Dermis microvascular lymphatic vessel endothelial cell (primary cell): ENCODE results near the gene SLC25A10. TPM values are rescaled to one million over a fixed set of nuclear protein-coding genes. Genes with fewer than 3 reads are reported as not detected.

Source experiments
- DNase-seq, 2 donors: peaks; one replicate each; pipeline versions ENCODE4 v3.0.0 to v3.0.0-alpha.2; 2010; ENCODE audit warnings: low read depth in 2 of 2
- total RNA-seq: library from RNA; depleted of rRNA; stranded (reverse); fragments of >200 nt; gene quantifications from 2 replicates; pipeline ENCODE4 v1.2.1, GENCODE V29; 2014

The SLC25A10 gene, protein sequence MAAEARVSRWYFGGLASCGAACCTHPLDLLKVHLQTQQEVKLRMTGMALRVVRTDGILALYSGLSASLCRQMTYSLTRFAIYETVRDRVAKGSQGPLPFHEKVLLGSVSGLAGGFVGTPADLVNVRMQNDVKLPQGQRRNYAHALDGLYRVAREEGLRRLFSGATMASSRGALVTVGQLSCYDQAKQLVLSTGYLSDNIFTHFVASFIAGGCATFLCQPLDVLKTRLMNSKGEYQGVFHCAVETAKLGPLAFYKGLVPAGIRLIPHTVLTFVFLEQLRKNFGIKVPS
- 13.9 and 17.7 TPM in 2 replicates for total RNA-seq

DNA sequence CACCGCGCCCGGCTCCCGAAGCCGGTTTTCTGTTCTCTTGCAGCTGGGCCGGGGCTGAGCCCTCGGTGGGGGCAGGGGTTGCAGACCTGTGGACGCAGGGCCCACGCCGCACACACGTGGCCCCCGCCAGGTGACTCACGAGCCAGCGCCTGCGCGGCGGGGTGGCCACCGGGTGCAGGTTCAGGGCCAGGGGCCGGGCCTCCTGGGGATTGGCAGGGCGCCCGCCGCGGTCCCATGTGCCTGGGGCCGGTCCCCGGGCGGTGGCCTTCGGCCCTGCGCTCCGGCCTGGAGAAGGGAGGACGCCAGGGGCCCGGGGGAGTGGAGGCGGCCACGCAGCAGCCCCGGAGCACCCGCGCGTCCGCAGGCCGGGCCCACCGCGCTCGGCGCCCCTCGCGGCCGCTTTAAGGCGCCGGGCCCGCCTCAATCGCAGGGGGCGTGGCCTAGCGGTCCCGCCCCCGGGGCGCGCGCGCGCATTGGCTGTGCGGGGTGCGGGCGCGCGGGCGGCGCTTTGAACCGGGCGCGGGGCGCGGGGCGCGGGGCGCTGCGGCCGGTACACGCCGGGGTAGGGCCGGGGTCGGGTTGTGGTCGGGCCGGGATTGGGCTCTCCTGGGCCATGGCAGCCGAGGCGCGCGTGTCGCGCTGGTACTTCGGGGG, at the start of gene SLC25A10:
Gene SLC25A10 (plus strand): TSS at position 471 of the 654 bp plus-strand sequence. CDS start 143 bp downstream, at position 614.
- DNase-seq: peak; percentile 36 to 83

DNA sequence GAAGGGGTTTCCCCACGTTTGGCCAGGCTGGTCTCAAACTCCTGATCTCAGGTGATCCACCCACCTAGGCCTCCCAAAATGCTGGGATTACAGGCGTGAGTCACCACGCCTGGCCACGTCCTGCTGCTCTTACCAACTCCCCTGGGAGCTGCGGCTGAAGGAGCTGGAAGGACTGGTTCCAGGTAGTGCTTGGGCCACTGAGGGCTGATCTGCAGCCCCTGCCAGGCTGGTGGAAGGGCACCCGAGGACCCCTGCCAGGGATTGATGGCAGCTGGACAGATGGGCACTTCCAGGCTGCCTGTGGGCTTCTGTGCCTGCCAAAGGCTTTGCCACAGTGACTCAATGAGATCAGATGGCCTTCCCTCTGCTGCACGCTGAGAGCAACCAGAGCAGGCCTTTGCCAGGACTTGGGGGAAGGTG, 48.0 kb upstream of the SLC25A10 start:
- DNase-seq: no peak

DNA sequence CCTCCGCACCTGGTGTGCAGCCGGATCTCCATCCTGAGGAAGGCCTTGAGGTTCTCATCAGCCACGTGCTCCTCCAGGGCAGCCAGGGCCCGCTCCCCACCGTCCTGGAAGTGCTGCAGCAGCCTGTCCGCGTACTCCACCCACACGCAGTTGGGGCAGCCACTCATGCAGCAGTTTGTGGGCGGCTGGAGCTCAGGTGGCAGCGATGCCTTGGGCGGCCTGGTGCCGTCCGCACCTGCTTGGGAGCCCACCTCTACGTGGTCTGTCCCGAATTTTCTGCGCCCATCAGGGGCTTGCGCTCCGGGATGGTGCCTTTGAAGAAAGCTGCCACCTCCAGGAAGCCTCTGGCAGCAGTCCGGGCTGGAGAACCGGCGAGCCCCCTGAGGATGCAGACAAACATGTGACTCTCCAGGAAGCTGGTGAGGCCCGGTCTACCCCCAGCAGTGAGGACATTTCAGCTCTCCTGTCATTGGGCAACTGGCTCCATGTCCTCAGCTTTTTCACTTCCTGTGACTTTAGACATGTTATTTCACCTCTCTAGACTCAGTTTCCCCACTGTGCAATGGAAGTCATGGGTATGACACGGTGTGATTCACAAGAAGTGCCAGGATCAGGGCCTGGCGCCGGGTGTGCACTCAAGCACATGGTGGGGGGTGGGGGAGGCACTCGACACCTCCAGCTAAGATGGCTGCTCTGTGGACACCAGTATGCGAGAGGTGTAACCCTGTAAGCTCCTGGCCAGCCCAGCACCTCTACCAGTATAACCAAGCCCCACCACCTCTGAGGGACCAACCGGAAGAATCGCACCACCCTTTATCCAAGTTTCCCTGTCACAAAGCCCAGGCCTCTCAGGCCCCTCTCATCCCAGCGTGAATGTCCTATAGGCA, 46.6 kb upstream of the SLC25A10 start:
- peak in 1 of 2 donors; percentile 31 for DNase-seq

DNA sequence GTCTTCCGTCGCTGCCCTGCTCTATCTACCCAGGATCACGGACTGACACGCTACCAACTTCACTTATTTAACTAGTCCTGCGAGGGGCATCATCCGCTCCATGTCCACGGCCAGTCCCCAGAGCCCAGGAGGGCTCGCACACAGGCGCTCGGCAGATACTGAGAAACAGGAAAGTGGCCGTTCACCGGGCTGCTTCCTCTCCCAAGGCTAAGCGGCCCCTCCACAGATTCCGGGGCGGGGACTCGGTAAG, 46.1 kb upstream of the SLC25A10 start:
- DNase-seq: peak in 1 of 2 donors; percentile 69

DNA sequence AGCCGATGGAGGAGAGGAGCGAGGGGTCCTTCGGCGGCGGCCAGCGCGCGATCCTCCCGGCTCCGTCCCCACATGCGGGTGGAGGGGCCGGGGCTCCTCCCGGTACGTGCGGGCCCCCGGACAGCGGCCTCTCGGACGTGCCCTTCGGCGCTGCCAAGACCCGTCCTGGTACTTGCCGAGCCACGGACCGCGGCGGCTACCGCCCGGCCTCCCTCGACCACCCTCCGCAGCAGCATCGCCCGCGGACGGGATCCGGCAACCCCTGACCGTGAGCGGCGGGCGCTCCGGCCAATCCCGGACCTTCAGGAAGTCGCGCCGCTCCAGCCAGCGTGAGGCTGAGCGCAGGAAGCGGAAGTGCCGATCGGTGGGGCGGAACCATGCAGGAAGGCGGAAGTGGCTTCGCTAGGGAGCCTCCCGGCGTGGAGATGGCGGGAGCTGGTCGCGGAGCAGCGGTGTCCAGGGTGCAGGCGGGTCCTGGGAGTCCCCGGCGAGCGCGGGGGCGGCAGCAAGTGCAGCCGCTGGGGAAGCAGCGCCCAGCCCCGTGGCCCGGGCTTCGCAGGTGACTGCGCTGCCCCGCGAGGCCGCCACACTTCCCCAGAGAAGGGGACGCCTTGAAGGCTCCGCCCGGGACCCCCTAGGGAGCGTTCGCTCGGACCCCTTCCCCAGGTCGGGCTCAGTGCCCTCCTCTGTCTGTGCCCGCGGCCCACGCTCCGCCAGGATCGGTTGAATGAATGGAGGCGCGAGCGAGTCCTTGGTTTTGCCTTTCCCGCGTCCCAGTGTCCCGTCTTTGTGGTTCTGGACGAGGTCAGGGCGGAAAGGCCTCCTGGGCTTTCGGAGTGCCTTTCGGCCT, 45.5 kb upstream of the SLC25A10 start, which contains the start of the genes CCDC137 and OXLD1:
Gene CCDC137 (plus strand): TSS at position 396 of the 850 bp plus-strand sequence. CDS start 30 bp downstream, at position 426.
Gene OXLD1 (minus strand): TSS at position 264 of the 850 bp plus-strand sequence. CDS start 28 bp downstream, at position 236.
- peak; percentile 92 to 98 for DNase-seq

DNA sequence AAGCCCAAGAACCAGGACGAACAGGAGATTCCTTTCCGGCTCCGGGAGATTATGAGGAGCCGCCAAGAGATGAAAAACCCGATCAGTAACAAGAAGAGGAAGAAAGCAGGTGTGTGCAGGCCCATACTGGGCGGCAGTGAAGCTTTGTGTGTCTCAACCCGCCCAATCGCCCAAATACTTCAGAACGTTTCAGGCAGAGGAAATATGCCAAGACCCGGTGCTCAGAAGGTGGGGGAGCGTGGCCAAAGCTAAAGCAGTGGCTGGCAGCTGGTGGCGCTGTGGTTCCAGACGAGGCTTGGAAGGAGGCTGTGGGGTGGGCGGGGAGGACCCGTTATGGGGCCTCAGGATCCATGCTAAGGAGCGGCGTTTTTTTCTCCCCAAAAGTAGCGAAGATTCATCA, 44.3 kb upstream of the SLC25A10 start:
- no peak for DNase-seq

DNA sequence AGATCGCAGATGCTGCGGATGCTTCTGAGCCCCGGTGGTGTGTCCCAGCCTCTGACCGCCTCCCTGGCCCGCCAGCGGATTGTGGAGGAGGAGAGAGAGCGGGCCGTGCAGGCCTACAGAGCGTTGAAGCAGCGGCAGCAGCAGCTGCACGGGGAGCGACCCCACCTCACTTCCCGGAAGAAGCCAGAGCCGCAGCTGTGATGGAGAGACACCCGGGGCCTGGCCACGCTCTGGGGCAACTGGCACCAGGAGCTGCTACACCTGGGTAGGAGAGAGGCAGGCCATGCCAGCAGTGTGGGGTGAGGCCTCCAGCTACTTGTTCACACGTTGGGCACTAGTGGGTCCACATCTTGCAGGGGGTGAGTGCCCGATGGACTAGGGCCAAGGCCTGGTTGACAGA, 39.6 kb upstream of the SLC25A10 start:
- no peak for DNase-seq

DNA sequence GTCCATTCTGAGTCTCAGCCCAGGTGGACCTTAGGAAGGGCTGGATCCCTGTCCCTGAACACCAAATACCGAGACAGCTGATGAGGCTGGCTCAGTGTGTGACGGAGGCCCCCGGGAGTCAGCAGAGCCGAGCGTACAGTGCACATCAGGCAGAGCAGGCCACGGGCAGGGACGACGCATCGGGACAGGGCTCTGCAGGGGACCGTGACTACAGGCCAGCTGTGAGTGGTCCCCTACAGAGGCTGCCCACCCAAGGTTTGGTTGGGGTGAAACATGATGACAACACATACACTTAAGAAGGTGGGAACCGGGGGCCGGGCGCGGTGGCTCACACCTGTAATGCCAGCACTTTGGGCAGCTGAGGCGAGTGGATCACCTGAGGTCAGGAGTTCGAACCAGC, 39.1 kb upstream of the SLC25A10 start:
- no peak for DNase-seq

DNA sequence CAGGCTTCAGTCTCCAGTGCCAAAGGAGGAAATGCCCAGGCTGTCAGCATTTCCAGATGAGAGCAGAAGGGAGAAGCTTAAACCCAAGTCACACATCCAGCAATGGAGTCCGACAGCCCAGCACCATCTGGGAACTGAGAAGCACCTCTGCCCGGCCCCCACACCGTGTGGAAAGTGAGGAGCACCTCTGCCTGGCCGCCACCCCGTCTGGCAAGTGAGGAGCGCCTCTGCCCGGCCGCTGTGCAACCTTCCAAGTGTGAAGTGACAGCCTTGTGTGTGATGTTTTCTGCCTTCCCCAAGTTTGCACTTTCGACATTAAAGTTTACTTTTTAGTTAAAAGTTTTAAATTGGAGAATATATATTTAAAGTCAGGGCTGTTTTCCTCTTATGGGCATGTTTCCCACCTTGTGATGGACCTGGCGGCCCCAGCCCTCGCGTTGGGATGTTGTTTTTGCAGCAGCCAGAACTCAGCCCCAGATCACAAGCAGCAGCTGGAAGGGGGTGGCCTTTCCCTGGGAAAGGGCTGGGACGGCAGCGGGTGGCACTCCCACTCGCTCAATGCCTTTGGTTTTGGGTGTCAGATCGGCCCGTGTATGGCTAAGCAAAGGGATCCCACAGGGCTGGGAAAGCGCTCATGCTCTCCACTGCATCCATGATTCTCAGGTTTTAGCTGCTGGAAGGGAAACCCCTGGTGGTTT, 38.4 kb upstream of the SLC25A10 start:
- DNase-seq: no peak

DNA sequence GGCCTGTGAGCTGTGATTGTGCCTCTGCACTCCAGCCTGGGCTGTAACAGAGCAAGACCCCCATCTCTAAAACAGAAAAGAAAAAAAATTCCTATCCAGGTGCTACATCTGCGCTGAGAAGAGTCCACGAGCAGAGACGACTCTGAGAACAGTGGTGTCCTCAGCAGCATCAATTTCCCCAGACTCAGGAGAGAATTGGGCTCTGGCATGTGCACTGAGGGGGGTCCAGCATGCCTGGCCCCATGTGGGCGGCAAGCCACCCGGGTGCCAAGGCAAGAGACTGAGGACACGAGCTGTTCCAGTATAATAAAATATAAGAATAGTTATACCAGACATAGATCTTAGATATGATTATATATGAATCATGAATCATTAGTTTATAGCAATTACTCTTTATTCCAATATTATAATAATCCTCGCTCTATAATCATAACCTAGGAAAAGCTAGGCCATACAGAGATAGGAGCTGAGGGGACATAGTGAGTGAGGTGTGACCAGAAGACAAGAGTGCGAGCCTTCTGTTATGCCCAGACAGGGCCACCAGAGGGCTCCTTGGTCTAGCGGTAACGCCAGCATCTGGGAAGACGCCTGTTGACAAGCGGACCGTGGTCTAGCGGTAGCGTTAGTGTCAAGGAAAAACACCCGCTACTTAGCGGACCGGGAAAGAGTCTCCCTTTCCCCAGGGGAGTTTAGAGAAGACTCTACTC, 36.4 kb upstream of the SLC25A10 start:
- DNase-seq: peak in 1 of 2 donors; percentile 37

DNA sequence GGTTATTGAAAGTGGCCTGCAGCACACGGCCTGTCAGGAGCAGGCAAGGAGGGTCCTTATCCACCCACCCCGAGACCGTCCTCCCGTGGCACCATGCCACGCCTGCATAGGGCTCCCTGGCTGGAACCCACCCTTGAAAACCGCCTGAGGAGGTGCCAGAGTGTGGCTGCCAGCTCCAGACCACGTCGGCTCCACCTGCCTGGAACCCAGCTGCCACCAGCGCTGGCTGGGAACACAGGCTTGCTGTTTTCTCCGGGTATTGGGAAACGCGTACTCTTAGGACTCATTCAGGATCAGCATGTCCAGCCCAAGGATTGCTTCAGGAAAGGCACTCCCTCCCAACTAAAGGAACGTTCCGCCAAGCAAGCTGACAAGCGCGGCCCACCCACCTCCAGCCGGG, 35.2 kb upstream of the SLC25A10 start:
- no peak for DNase-seq

DNA sequence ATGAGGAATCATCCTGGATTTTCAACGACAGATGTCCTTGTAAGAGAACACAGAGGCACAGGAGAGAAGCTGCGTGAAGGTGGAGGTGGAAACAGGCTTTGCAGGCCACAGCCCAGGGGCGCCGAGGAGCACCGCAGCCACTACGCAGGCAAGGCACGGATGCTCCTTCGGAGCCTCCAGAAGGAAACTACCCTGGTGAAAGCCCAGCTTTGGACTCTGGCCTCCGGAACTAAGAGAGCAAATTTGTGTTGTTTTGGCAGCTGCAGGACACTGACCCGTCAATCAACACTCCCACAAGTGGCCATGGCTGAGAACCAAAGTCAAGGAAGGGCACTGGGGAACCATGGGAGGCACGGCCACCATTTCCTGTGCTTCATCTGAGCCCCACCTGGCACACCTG, 31.9 kb upstream of the SLC25A10 start:
- DNase-seq: no peak

DNA sequence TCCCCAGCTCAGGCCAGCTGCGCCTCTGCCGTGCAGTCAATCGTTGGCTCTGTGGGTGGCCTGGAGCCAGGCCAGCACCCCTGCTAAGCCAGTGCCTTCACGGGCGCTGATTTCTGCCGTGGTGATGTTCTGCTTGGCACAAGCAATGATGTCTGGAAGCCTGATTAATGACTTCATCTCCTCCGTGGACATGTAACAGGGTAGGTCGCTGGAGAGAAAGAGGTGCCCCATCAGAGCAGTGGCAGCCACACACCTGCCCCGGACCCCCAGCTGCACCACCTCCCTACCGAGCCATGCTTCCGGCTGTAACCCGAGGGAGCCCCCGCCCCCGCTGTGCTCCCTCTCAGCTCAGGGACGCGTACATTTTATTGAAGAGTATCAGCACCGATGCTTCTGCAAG, 30.4 kb upstream of the SLC25A10 start:
- DNase-seq: no peak

DNA sequence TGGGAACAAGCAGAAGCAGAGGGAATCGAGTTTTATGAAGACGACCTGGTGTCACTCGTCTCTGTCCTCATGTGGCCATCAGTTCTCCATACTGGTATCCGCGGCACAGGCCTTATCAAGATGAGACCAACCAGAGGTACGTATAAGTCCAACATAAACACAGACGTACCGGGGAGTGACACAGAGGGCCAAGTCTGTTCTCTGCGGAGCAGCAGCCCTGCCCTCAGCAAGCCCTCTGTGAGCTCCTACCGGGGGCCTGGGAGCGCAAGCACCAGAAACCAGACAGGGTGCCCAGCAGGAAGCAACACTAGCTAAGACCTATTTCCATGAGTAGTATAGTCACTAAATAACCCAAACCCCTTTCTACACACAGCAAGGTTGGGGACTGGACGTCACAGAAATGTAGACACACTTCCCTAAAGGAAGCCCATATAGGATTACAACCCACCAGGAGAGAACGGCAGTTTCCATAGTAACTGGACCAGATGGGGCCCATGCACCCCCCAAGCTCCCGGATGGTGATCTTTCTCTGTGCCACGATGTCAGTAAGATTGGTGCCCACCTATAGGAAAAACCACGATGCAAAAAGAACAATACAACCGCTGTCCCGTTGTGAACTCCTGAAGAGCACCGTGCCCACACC, 29.4 kb upstream of the SLC25A10 start:
- DNase-seq: peak in 1 of 2 donors; percentile 15

DNA sequence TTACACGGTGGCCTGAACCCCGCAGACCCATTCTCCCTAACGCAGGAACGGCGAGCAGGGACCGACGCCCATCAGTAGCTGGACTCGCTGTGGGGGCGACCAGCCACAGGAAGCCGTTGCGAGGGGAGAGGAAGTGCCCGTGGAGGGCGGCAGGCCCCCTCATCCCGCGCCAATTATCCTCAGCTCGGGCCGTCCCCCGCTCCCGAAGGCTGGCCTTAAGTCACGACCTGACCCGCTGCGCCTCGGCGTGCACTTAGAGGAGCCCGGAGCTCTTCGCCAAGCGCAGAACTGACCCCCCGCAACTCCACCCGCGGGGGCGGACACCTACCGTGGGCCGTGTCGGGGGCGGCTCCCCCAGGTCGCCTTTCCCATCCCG, 28.9 kb upstream of the SLC25A10 start:
- no peak for DNase-seq

DNA sequence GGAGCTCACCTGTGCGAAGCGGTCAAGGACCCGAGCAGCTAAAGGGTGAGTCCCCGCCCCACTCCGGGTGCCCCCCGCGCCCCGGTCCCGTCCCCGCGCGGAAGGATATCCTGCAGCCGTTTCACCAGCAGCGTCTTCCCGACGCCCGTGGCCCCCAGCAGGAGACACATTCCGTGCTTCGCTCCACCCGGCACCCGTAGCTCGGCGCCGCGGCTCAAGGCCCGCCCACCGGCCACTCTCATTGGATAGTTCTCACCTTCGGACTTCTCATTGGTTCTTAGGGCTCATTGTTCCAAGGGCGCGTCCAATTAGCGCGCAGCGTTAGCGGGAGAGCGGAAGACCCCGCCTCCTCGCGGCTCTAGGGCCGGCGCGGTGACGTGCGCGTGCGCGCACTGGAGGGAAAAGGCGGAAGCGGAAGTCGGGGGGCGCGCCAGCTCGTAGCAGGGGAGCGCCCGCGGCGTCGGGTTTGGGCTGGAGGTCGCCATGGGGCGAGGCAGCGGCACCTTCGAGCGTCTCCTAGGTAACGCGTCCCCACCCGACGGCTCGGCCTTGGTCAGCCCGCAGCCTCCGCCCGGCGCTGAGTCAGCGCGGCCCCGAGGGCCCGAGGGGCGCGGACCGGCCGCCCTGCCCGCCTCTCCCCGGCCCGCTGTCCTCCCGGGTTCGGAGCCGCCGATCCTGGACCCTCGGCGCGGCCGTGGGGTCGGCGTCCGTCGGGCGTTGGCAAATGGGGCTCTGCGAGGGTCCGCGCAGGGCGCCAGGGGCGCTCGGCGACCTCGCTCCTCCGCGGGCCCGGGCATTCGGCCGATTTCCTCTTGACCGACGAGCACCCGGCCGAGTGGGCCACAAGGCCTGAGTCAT, 28.3 kb upstream of the SLC25A10 start, which contains the start of the genes ARL16 and HGS:
Gene ARL16 (minus strand): TSS at position 214 of the 858 bp plus-strand sequence. CDS start 44 bp downstream, at position 170.
Gene HGS (plus strand): TSS at position 428 of the 858 bp plus-strand sequence. CDS start 56 bp downstream, at position 484.
- DNase-seq: peak; percentile 98 to 99

DNA sequence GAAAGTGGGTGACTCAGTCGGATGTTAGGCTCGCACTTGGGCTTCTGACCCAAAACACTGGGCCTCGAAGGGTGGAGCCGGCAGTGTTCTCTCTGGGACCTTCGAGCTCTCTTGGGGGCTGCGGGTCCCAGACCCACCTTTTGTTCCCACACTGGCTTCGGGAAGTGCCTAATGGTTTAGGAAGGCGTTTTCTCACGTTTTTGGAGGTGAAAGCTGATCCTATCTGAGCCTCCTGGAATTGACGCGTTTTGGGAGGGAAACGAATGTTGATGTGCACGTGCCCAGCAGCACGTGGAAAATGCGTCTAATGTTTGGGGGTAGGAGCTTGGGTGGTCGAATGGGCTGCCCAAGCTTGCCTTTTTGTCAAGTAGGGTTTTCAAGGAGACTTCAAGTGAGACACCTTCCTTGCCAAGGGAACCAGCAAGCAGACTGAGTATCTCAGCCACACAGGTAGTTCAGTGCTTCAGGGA, 27.6 kb upstream of the SLC25A10 start:
- peak in 1 of 2 donors; percentile 51 for DNase-seq

DNA sequence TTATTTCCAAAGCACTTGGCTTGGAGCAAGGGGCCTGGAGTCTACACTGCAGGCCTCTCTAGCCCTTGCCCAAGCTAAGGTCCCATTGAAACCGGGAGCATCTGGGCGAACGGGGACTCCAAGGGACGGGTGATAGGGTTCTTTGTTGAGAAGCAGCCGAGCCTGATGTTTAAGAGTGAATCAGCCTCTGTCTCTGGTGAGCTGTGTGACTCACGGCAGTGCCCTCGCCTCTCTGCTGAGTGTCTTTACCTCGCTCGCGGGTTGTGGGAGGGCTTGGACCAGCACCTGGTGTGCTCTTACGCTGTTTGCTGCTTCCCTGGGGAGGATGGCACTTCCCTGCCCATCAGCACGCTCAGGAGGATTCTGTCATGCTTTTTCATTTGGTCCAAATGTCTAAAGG, 27.0 kb upstream of the SLC25A10 start:
- peak in 1 of 2 donors; percentile 58 for DNase-seq
